ENCODE data around the gene ARID5B. TPM values are rescaled to one million over a fixed set of nuclear protein-coding genes. Genes with fewer than 3 reads are reported as not detected.

ARID5B gene
- total and polyA plus RNA-seq, 2 experiments from 2014 or later = 53.2 to 55.0 TPM

DNA sequence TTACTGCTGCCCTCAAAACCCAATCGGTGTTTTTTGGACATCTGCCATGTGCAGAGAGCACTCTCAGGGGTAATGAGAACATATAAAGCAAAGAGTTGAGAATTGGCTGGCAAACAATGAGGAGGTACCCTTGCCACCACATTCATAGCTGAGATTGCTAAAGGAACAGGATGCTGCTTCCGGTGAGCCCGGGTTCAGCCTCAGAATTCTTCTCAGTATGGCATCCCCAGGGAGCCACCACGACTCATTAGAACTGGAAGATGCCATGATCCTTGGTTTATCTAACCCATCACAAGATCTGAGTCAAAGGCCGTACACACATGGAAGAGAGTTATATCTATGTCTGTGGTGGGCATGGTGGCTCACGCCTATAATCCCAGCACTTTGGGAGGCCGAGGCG, 174.4 kb downstream of the ARID5B start:
- H3K4me1 ChIP-seq (ENCODE audit: insufficient read depth) = peaks cover 23% of the 10 kb centered on the region

DNA sequence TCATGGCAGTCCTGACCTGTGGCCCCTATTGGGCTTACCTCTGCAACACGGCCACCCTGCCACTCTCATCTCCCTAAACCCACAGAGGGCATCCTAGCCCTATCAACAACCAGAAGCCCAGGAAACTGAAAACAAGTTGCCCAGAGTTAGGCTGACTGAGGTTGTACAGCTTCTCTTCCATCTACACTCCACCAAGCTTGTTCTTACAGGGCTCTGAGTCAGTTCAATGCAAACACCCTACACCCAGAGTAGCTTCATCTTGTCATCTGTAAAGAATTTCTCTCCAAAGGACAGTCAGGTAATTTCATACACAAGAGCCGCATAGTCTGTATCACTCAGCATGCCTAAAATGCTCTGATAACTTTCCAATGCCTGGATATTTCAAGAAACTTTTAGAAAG, 175.4 kb downstream of the ARID5B start:
- H3K9me3 ChIP-seq (ENCODE audit: low read depth) = no peaks in the 10 kb centered on the region
- H3K4me1 ChIP-seq (ENCODE audit: insufficient read depth) = peaks cover 33% of the 10 kb centered on the region
- H3K79me2 ChIP-seq = peaks cover 80% of the 10 kb centered on the region
- H3K27ac ChIP-seq = peak overlapping the region; percentile 80
- peak overlapping the region; percentile 36 for H3K4me2 ChIP-seq
- no peaks in the 10 kb centered on the region for H3K36me3 ChIP-seq (replicated peaks; ENCODE audit: insufficient read depth, low read depth)
- TF ChIP-seq EZH2phosphoT487 (IDR thresholded peaks at IDR 0.05; ENCODE audit: low read depth, severe bottlenecking, unreplicated experiment) (no peak), EZH2 (IDR thresholded peaks at IDR 0.05; ENCODE audit: borderline replicate concordance) (no peak)
- TF ChIP-seq, protein P1, sequence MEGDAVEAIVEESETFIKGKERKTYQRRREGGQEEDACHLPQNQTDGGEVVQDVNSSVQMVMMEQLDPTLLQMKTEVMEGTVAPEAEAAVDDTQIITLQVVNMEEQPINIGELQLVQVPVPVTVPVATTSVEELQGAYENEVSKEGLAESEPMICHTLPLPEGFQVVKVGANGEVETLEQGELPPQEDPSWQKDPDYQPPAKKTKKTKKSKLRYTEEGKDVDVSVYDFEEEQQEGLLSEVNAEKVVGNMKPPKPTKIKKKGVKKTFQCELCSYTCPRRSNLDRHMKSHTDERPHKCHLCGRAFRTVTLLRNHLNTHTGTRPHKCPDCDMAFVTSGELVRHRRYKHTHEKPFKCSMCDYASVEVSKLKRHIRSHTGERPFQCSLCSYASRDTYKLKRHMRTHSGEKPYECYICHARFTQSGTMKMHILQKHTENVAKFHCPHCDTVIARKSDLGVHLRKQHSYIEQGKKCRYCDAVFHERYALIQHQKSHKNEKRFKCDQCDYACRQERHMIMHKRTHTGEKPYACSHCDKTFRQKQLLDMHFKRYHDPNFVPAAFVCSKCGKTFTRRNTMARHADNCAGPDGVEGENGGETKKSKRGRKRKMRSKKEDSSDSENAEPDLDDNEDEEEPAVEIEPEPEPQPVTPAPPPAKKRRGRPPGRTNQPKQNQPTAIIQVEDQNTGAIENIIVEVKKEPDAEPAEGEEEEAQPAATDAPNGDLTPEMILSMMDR (IDR thresholded peaks at IDR 0.05; ENCODE audit: poor library complexity) = no peak
- no peaks in the 10 kb centered on the region for H4K20me1 ChIP-seq (ENCODE audit: insufficient read depth, poor library complexity, severe bottlenecking)
- H3K27me3 ChIP-seq = no peaks in the 10 kb centered on the region
- H3K9me2 ChIP-seq (replicated peaks; ENCODE audit: insufficient read depth) = no peaks in the 10 kb centered on the region
- no peak overlapping the region for H2AFZ ChIP-seq
- 70% methylated on average over 2 of the region's 2 CpGs for WGBS (ENCODE audit: low lambda C conversion rate, missing lambda C conversion rate)
- no peak for DNase-seq (ENCODE audit: low spot score)
- H3K4me3 ChIP-seq = no peak overlapping the region

More for the DNA sequence above, 174.4 kb downstream of the ARID5B start:
- DNase-seq (ENCODE audit: low spot score) = no peak
- no peak overlapping the region for H3K4me3 ChIP-seq
- H2AFZ ChIP-seq = no peak overlapping the region
- no peaks in the 10 kb centered on the region for H3K9me3 ChIP-seq (ENCODE audit: low read depth)
- no peak overlapping the region for H3K4me2 ChIP-seq
- H3K36me3 ChIP-seq (replicated peaks; ENCODE audit: insufficient read depth, low read depth) = no peaks in the 10 kb centered on the region
- peak overlapping the region; percentile 80 for H3K27ac ChIP-seq
- H3K27me3 ChIP-seq = no peaks in the 10 kb centered on the region
- 93% methylated on average over 8 of the region's 8 CpGs for WGBS (ENCODE audit: low lambda C conversion rate, missing lambda C conversion rate)
- H3K79me2 ChIP-seq = peaks cover 85% of the 10 kb centered on the region
- no peaks in the 10 kb centered on the region for H4K20me1 ChIP-seq (ENCODE audit: insufficient read depth, poor library complexity, severe bottlenecking)
- no peaks in the 10 kb centered on the region for H3K9me2 ChIP-seq (replicated peaks; ENCODE audit: insufficient read depth)
- TF ChIP-seq EZH2phosphoT487 (IDR thresholded peaks at IDR 0.05; ENCODE audit: low read depth, severe bottlenecking, unreplicated experiment) = no peak
- TF ChIP-seq, protein P1 (IDR thresholded peaks at IDR 0.05; ENCODE audit: poor library complexity) = no peak
- no peak for TF ChIP-seq EZH2 (IDR thresholded peaks at IDR 0.05; ENCODE audit: borderline replicate concordance)

DNA sequence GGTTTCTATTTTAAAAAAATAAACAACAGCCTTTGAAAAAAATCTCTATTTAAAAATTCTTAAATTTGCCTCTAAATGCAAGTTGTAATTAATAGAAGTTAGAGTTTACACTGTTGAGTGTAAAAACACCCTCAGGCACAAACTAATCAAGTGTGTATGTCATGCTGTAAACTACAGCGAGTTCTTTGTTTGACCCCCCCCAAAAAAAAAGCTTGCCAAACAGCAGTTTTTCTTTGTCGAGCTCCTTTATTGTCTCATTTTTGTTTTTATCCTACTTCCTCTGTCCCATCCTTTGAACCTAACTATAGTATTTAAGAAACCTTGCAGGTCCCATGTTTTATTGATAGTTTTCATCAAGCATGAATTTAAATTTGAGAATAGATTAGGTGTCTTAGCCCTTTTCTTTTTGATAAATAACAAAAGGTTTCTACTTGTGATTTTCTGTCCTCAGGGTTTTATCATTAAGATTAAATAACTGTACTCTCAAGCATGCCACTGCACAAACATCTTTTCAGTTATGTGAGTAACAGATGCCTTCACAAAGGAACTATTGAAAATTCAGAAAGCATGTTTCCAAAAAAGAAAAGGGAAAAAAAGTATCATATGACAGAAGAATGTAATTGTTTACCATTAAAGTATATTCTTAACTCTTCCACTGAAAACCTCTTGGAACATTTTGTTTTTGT, 176.0 kb downstream of the ARID5B start:
- H3K79me2 ChIP-seq = peaks cover 74% of the 10 kb centered on the region
- DNase-seq (ENCODE audit: low spot score) = no peak
- WGBS (ENCODE audit: low lambda C conversion rate, missing lambda C conversion rate) = 53% methylated on average over 2 of the region's 2 CpGs

More for the DNA sequence above, 176.0 kb downstream of the ARID5B start:
- no peaks in the 10 kb centered on the region for H4K20me1 ChIP-seq (ENCODE audit: insufficient read depth, poor library complexity, severe bottlenecking)
- no peaks in the 10 kb centered on the region for H3K27me3 ChIP-seq
- TF ChIP-seq EZH2 (IDR thresholded peaks at IDR 0.05; ENCODE audit: borderline replicate concordance) = no peak
- TF ChIP-seq, protein P1 (IDR thresholded peaks at IDR 0.05; ENCODE audit: poor library complexity) = no peak
- TF ChIP-seq EZH2phosphoT487 (IDR thresholded peaks at IDR 0.05; ENCODE audit: low read depth, severe bottlenecking, unreplicated experiment) = no peak
- H3K4me1 ChIP-seq (ENCODE audit: insufficient read depth) = peaks cover 39% of the 10 kb centered on the region
- H2AFZ ChIP-seq = no peak overlapping the region
- H3K36me3 ChIP-seq (replicated peaks; ENCODE audit: insufficient read depth, low read depth) = no peaks in the 10 kb centered on the region
- H3K4me3 ChIP-seq = no peak overlapping the region
- no peak overlapping the region for H3K4me2 ChIP-seq
- no peaks in the 10 kb centered on the region for H3K9me3 ChIP-seq (ENCODE audit: low read depth)
- no peaks in the 10 kb centered on the region for H3K9me2 ChIP-seq (replicated peaks; ENCODE audit: insufficient read depth)
- peak overlapping the region; percentile 80 for H3K27ac ChIP-seq
